HG02678 (cell line): ENCODE results near the gene NGRN.
"Not testable (repeated sequence)": the region's sequence is repeated elsewhere in the genome, so short reads cannot be mapped to it uniquely, and the experiment has no call there.

ENCODE experiments used
- ATAC-seq: cut with Tn5 transposase; IDR thresholded peaks from one replicate; pipeline ENCODE4 v1.9.1; 2021; ENCODE audit warnings: mild to moderate bottlenecking, moderate library complexity; ENCODE audit not compliant: unreplicated experiment

Gene NGRN

DNA sequence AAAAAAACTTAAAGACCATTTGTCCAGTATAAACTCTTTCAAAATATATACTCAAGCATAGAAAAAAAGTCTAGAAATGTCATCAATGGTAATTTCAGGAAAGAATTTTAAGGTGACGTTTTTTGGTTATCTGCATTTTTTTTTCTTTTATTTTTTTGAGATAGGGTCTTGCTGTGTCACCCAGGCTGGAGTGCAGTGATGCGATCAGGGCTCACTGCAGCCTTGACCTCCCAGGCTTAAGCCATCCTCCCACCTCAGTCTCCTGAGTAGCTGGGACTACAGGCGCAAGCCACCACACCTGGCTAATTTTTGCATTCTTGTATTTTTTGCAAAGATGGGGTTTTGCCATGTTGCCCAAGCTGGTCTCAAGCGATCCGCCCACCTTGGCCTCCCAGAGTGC, 15.3 kb downstream of the NGRN start:
- ATAC-seq = not testable (repeated sequence)

DNA sequence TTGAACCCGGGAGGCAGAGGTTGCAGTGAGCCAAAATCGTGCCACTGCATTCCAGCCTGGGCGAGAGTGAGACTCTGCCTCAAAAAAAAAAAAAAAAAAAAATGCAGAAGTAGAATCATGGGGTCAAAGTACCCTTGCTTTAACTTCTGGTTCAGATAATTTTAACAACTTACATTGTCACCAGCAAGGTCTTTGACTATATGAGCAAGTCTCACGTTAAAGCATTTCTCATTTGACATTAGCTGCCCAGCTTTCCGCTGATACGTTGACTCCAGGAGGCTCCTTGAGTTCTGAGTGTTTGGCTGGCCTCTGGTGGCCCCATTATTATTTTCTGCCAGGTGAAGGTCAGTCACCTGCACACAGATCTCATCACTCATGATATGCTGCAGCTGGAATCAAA, 16.2 kb downstream of the NGRN start:
- ATAC-seq = not testable (repeated sequence)

DNA sequence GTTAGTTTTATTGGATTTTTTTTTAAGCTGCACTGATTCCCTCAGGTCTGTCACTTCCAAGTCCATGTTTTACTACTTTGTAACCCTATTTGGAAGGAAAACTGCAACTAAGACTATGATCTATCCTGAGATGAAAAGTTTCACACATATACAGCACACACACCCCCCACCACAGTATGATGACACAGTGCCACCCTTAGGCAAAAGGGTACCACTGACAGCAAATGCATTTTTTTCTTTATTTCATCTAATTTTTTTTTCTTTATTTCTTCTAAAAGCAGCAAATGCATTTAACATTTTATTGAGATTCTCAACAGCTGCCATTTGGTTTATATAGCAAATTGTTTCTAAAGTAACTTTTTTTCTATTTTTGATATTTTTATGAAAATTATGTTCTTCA, 21.2 kb downstream of the NGRN start:
- ATAC-seq = no peak

DNA sequence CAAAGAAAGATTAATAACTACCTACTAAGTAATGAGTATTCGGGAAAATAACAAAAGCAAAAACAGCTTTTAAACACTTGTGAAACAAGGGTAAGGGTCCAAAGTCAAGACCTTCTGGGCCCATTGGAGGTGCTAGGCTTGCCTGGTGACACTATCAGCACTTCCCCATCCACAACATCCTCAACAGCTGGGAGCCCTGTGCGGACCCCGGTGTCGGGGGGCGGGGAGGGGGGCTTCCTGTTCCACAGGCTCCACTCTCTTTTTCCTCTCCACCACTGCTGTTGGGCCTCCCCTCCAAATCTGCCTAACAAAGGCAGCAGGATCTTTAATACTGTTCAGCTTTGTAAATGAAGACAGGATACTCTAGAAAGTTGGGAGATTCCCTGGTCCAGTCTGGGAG, 21.6 kb downstream of the NGRN start:
- ATAC-seq = no peak

GRCh38 chr15:90287946-90288345, 22.5 kb downstream of the NGRN start:
- ATAC-seq = no peak

DNA sequence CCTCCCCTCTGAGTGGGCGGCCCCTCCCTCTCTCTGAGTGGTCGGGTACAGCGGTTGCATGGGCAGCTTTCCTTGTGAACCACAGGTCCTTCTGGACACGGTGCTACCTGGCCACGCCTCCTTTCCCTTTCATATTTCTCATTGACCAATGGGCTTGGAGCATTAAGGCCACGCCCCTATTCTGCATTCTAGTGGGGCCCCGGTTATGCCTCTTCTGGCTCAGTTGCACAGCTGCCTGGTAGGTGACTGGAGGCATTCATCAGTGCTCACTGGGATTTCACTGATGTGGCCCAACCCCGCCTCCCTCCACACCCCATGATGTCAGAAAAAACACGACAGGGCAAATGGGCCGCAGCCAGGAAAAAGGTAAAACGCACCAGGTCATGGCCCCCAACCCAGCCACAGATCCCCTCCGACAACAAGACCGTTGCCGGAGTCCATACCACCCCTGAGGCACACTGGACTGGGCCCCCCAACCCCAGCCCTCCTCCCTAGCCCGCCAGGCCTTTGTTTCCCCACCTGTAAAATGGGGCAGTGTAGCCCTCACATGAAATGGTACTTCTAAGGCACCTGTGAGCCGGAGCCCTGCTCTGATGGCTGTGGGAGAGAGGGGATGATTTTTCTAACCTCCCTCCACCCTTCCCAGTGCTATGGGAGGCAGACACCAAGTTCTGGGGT, 26.3 kb downstream of the NGRN start:
- ATAC-seq = no peak

GRCh38 chr15:90293040-90293810, 27.8 kb downstream of the NGRN start:
- ATAC-seq = not testable (repeated sequence)

GRCh38 chr15:90294159-90294558, 28.7 kb downstream of the NGRN start:
- ATAC-seq = no peak

DNA sequence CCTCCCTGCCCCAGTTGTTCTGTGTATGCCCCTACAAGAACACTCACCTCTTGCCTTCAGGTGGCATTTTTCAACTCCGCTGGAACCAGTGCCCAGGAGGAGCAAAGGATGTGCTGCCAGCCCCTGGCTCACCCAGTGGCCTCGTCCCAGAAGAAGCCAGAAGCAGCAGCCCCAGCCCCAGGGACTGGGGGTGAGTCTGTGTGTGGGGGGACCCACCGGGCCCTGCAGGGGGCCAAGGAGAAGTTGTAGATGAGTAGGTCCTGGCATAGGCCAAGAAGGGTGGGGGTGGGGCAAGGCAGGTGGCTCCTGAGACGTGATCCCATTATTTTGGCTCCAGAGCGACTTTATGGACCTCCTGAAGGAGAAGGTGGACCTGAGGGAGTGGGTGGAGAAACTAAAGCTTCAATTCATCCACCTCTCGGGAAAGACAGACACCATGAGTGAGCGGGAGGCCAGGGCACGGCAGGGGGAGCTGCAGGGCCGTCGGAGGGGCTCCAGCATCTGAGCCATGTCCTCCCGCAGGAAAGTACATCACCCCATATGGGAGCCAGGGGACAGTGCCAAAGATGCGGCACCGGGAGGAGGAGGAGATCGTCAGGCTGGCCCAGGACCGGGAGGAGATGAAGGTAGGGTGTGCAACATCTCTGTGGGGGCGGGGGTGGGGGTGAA, 29.3 kb downstream of the NGRN start:
- ATAC-seq = no peak

DNA sequence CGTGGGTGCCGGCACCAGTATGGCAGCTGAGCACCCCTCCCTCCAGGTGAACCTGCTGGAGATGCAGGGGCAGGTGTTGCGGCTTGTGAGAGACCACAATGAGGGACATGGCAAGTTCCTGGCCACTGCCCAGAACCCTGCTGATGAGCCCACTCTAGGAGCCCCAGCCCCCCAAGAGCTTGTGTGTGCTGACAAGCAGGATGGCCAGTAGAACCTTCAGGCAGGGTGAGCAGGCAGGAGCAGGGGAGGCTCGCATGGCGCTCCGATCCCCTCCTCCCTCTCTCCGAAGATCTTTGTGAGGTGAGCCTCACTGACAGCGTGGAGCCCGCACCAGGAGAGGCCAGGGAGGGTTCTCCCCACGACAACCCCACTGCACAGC, 29.8 kb downstream of the NGRN start:
- ATAC-seq = no peak

- not testable (repeated sequence) for ATAC-seq
Measured at GRCh38 chr15:90296316-90296884, 30.9 kb downstream of the NGRN start.

GRCh38 chr15:90297021-90297420, 31.5 kb downstream of the NGRN start:
- ATAC-seq = no peak

DNA sequence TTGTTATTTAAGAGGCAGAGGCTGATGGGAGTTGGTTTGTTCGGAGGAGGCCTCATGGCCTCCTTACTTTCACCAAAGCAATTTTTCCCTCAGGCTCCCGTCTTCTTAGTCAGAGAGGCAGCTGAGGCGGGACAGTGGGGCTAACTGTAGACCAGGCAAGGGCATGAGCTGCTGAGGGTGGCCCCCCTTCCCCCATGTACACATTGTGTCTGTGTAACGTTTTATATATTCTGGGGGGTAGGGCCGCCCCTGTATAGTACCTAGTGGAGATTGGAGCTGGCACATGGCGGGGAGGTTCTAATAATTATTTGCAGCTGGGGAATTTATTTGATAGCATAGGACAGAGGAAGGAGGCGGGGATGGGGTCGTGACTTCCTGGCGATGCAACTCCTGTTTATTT, 35.1 kb downstream of the NGRN start:
- no peak for ATAC-seq

- ATAC-seq = no peak
Measured at GRCh38 chr15:90300988-90301706, 35.7 kb downstream of the NGRN start.

DNA sequence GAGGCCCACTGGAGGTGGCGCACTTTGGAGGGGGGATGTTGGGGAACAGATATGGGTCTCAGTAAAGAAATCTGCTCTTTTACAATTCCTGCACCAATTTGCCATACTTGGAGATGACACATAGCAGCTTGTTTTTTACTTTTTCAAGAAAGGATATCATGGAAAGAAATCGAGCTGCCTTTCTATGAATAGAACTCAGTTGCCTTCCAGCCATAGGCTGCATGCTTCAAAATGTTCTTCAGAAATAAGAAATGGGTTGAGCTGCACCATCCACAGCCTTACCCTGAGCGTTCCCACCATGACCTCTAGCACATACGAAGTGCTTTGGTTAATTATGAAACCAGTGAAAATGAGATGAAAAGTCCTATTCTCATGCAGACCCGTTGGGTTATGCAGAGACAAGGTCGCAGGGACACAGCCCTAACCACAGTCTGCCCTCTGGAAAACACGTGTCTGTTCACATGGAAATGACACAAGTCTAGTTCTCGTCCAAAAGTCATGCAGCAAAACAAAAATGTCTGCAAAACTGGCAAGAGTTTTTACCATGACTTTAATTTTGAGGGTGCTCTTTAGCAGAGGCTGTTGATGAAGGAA, 36.3 kb downstream of the NGRN start:
- ATAC-seq = no peak

GRCh38 chr15:90305355-90305754, 39.9 kb downstream of the NGRN start:
- ATAC-seq = not testable (repeated sequence)

DNA sequence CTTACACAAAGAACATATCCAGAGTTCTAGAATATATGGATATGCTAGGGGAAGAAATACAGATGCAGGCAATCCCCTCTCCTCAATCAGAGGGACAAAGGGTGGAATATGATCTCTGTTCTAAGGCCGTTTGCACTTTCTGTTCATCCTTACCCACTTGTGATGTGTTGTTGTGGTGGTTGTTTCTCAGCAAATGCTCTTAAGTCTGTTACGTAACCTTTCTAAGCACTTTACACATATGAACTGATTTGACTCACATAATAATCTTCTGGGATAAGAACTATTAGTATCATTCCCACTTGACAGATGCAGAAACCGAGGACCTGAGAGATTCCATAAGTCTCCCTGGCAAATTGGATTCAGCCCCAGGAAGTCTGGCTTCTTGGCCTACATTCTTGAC, 40.5 kb downstream of the NGRN start:
- no peak for ATAC-seq

- ATAC-seq = peak; percentile 77
Measured at GRCh38 chr15:90306560-90306959, 41.1 kb downstream of the NGRN start.

DNA sequence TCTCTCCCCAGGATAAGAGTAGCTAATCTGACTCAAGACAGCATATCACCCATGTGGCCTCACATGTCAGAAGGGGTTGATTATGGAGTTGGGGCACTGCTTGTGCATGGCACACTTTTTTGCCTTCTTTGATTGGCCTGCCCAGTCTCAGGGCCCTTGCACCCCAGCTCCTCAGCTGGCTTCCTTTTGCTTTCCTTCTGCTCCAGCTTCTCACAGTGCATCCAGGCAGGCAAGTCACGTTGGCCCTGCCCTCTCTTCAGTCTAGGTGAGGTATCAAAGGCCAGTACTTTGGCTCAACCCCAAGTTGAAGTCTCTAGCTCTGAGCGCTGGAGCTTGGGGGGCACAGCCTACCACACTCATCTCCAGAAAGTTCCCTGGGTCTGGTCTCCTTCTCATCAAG, 42.2 kb downstream of the NGRN start:
- no peak for ATAC-seq

DNA sequence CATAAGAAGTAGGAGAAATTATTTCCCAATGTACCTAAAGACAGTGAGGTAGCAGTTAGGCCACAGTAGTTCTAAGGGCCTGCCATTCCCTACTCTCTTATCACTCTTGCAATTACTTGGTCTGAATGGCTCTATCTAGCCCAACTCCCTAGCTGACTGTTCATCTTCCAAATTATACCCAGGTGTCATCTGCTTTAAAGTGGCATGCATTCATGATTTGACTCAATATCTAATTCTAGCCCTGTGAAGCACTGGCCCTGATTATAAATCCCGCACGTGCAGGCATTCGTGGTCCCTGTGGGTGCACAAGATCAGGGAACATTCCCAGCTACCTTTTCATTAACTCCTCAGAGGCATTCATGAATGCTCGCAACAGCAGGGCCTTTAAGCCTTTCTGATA, 43.5 kb downstream of the NGRN start:
- ATAC-seq = no peak
